ENCODE data around the gene TUBA1C.

DNA sequence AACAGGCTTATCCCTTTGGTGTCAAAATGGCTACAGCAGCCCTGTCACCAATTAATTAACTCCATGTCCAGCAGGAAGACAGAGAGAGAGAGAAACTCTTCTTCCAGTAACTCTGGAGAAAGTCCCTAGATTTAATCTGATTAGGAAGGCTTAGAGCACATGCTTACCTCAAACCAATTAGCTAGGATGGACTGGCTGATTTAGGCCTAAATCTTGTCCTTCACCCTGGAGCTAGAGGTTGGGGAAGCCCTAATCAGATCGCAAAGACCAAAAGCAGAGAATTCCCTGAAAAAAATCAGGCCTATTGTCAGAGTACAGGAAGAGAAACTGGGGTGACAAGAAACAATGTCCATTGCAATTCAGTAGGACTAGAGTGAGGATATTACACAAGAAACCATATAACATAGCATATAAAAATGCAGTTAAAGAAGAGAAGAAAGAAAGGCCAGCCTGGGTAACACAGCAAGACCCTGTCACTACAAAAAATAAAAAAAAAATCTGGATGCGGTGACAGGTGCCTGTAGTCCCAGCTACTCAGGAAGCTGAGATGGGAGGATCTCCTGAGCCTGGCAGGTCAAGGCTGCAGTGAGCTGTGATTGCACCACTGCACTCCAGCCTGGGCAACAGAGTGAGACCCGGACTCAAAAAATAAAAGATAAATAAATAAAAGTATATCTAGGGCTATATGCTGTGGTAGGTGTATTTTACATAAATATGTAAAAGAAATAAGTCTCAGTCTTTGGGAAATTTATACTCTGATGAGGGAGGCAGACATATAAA, 41.1 kb upstream of the TUBA1C start:
- TF ChIP-seq POLR2AphosphoS5 (IDR thresholded peaks at IDR 0.05) (no peak), POLR2A (IDR thresholded peaks at IDR 0.05) (no peak)
- TF ChIP-seq, protein P1, sequence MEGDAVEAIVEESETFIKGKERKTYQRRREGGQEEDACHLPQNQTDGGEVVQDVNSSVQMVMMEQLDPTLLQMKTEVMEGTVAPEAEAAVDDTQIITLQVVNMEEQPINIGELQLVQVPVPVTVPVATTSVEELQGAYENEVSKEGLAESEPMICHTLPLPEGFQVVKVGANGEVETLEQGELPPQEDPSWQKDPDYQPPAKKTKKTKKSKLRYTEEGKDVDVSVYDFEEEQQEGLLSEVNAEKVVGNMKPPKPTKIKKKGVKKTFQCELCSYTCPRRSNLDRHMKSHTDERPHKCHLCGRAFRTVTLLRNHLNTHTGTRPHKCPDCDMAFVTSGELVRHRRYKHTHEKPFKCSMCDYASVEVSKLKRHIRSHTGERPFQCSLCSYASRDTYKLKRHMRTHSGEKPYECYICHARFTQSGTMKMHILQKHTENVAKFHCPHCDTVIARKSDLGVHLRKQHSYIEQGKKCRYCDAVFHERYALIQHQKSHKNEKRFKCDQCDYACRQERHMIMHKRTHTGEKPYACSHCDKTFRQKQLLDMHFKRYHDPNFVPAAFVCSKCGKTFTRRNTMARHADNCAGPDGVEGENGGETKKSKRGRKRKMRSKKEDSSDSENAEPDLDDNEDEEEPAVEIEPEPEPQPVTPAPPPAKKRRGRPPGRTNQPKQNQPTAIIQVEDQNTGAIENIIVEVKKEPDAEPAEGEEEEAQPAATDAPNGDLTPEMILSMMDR (IDR thresholded peaks at IDR 0.05): no peak
